Measurements from ENCODE around the gene SLC9C1.

DNA sequence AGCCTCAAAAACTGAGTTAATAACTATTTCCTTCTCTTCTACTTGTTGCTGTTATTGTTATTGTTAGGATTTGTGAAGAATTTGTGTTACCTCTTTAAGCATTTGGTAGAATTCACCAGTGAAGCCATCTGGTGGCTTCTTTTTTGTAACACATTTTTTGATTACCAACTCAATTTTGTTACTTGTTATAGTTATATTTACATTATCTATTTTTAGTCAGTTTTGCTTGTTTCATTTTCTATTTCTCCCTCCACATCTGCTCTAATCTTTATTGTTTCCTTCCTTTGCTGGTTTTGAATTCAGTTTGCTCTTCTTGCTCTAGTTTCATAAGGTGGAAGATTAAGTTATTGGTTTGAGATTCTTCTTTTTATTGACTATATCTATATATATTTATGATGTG, 3.7 kb upstream of the SLC9C1 start:
- TF ChIP-seq, protein P1, sequence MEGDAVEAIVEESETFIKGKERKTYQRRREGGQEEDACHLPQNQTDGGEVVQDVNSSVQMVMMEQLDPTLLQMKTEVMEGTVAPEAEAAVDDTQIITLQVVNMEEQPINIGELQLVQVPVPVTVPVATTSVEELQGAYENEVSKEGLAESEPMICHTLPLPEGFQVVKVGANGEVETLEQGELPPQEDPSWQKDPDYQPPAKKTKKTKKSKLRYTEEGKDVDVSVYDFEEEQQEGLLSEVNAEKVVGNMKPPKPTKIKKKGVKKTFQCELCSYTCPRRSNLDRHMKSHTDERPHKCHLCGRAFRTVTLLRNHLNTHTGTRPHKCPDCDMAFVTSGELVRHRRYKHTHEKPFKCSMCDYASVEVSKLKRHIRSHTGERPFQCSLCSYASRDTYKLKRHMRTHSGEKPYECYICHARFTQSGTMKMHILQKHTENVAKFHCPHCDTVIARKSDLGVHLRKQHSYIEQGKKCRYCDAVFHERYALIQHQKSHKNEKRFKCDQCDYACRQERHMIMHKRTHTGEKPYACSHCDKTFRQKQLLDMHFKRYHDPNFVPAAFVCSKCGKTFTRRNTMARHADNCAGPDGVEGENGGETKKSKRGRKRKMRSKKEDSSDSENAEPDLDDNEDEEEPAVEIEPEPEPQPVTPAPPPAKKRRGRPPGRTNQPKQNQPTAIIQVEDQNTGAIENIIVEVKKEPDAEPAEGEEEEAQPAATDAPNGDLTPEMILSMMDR (IDR thresholded peaks at IDR 0.05) = no peak
- TF ChIP-seq POLR2A (IDR thresholded peaks at IDR 0.05) = no peak
